ENCODE data around the gene KDM4E.

DNA sequence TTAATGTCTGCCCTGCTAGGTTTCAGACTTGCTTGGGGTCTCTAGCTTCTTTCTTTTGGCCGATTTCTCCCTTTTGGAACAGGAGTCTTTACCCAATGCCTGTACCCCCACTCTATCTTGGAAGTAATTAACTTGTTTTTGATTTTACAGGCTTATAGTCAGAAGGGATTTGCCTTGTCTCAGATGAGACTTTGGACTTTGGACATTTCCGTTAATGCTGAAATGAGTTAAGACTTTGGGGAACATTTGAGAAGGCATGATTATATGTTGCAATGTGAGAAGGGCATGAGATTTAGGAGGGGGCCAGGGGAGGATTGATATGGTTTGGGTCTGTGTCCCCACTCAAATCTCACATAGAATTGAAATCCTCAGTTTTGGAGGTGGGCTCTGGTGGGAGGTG lies 29.3 kb downstream of the KDM4E start:
- TF ChIP-seq TAF1 (IDR thresholded peaks at IDR 0.05; ENCODE audit: borderline replicate concordance, low read depth, low read length) (no peak), POLR2A (IDR thresholded peaks at IDR 0.05; ENCODE audit: low read depth, low read length) (no peak)

All from GM12892 (cell line).